AG09309 (cell line): Measurements from ENCODE around the gene ZNF804A.

Experiments
- DNase-seq: peaks from one replicate; pipeline ENCODE4 v3.0.0-alpha.2; 2010; ENCODE audit warnings: low read depth
- H3K4me3 ChIP-seq: 2 replicates; pipeline ENCODE4 v1.5.1; 2011; ENCODE audit warnings: mild to moderate bottlenecking, low read depth, low read length, moderate library complexity; ENCODE audit not compliant: control insufficient read depth
- TF ChIP-seq, protein P1 (sequence below): IDR thresholded peaks from 2 replicates; pipeline ENCODE4 v1.5.1; 2011; ENCODE audit warnings: mild to moderate bottlenecking, low read depth, low read length, inconsistent platforms; ENCODE audit not compliant: insufficient read depth, control insufficient read depth; ENCODE audit errors: missing control alignments

Gene ZNF804A

DNA sequence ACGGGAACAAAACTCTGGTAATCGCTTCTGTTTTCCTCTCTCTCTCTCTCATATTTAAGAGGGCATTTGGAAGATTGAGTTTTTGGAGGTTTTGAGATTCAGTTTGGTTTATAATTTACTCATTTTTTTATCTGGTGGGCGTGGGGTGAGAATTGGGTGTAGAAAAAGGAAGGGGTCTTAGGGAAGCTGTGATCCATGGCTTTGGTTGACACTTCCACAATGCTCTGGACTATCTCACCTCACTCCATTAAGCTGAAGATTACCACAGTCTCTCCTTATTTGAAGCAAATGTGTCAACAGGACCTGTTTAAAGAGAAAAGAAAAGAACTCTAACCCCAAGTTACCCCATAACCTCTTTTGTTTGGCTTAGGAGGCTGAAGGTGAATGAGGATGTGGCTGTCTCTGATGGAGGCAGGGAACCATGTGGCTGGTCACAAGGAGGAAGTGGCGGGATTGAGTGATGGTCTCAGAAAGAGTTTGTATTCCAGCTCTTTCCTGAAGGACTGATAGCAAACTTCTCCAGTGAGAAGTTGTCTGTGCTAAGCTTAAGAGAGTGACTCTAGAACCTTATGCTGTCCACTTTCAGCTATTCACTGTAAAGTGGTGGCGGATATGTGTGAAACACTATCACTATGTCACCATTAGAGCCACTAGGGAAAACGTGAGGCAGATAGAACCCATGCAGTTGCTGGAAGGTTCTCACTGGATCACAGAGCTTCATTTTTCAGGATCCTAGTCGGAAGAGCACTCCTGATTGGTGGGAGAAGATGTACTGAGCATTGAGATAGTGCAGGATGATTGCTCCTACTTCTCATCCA is 934 bp downstream of the ZNF804A start:
- TF ChIP-seq, protein P1, sequence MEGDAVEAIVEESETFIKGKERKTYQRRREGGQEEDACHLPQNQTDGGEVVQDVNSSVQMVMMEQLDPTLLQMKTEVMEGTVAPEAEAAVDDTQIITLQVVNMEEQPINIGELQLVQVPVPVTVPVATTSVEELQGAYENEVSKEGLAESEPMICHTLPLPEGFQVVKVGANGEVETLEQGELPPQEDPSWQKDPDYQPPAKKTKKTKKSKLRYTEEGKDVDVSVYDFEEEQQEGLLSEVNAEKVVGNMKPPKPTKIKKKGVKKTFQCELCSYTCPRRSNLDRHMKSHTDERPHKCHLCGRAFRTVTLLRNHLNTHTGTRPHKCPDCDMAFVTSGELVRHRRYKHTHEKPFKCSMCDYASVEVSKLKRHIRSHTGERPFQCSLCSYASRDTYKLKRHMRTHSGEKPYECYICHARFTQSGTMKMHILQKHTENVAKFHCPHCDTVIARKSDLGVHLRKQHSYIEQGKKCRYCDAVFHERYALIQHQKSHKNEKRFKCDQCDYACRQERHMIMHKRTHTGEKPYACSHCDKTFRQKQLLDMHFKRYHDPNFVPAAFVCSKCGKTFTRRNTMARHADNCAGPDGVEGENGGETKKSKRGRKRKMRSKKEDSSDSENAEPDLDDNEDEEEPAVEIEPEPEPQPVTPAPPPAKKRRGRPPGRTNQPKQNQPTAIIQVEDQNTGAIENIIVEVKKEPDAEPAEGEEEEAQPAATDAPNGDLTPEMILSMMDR: no peak
- peak overlapping the region; percentile 59 for H3K4me3 ChIP-seq
- DNase-seq: no peak

- DNase-seq: no peak
- no peak overlapping the region for H3K4me3 ChIP-seq
- TF ChIP-seq, protein P1: no peak
Measured at GRCh38 chr2:184599872-184600222, 1.5 kb downstream of the ZNF804A start.

GRCh38 chr2:184602734-184603133 is 4.4 kb downstream of the ZNF804A start:
- DNase-seq: no peak
- TF ChIP-seq, protein P1: no peak
- H3K4me3 ChIP-seq: no peak overlapping the region

- no peak for DNase-seq
- H3K4me3 ChIP-seq: no peak overlapping the region
- TF ChIP-seq, protein P1: no peak
Measured at GRCh38 chr2:184610891-184611290, 12.6 kb downstream of the ZNF804A start.

- TF ChIP-seq, protein P1: peak; percentile 29
- no peak for DNase-seq
Measured at GRCh38 chr2:184611361-184612085, 13.2 kb downstream of the ZNF804A start.

DNA sequence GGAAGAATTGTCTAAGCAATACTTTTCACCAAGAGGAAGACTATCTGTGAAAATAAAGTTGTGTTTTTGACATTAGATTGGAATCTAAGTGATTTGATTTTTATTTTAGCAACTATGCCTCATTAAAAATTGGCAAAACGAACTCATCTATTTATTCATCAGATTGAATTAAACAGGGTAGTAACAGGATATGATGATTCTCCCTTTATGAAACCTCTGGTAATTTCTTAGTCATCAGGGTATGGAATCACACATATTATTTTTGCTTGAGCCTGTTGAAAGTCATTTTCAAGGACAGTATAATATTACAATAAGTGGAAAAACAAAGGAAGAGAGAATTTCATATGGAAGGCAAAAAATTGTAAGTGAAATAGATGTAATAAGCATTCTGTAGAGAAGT is 22.0 kb downstream of the ZNF804A start:
- TF ChIP-seq, protein P1: no peak

More at GRCh38 chr2:184611361-184612085, 13.2 kb downstream of the ZNF804A start:
- no peak overlapping the region for H3K4me3 ChIP-seq

More for the DNA sequence above, 22.0 kb downstream of the ZNF804A start:
- no peak overlapping the region for H3K4me3 ChIP-seq
- no peak for DNase-seq
